VCaP (cell line): ENCODE data around the gene SNX32.

Experiments used
- H3K27ac ChIP-seq: fragments of 450-650 bp; 2 replicates; pipeline ENCODE4 v1.5.1; 2017
- TF ChIP-seq, protein P1 (sequence below): fragments of 450-650 bp; conservative IDR thresholded peaks from 2 replicates; pipeline ENCODE4 v1.5.1; 2017; ENCODE audit warnings: mild to moderate bottlenecking, moderate library complexity

The SNX32 gene

GRCh38 chr11:65869643-65870306 lies 36.0 kb downstream of the SNX32 start:
- H3K27ac ChIP-seq, result no peak overlapping the region; the same call in 1 of the 2 replicates

DNA sequence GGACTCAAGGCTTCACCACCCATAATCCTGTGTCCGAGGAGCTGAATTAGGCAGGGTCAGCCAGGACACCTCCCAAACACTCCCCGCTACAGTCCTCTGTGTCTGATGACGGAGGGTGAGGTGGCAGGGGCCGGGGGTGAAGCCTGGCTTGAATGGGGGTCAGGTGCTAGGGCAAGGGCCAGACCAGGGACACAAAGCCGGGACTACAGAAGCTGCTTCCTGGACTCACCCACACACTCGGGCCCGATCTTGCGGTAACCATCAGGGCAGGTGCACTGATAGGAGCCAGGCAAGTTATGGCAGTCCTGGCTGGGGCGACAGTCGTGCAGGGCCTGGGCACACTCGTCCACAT lies 36.5 kb downstream of the SNX32 start:
- TF ChIP-seq, protein P1, sequence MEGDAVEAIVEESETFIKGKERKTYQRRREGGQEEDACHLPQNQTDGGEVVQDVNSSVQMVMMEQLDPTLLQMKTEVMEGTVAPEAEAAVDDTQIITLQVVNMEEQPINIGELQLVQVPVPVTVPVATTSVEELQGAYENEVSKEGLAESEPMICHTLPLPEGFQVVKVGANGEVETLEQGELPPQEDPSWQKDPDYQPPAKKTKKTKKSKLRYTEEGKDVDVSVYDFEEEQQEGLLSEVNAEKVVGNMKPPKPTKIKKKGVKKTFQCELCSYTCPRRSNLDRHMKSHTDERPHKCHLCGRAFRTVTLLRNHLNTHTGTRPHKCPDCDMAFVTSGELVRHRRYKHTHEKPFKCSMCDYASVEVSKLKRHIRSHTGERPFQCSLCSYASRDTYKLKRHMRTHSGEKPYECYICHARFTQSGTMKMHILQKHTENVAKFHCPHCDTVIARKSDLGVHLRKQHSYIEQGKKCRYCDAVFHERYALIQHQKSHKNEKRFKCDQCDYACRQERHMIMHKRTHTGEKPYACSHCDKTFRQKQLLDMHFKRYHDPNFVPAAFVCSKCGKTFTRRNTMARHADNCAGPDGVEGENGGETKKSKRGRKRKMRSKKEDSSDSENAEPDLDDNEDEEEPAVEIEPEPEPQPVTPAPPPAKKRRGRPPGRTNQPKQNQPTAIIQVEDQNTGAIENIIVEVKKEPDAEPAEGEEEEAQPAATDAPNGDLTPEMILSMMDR, result no peak
- H3K27ac ChIP-seq, result peak overlapping the region; percentile 4; the same call in 1 of the 2 replicates

More at GRCh38 chr11:65869643-65870306, 36.0 kb downstream of the SNX32 start:
- TF ChIP-seq, protein P1, result no peak

- TF ChIP-seq, protein P1, result no peak
- H3K27ac ChIP-seq, result peak overlapping the region; percentile 4; the same call in 1 of the 2 replicates
Measured at GRCh38 chr11:65870706-65871681, 37.2 kb downstream of the SNX32 start.

DNA sequence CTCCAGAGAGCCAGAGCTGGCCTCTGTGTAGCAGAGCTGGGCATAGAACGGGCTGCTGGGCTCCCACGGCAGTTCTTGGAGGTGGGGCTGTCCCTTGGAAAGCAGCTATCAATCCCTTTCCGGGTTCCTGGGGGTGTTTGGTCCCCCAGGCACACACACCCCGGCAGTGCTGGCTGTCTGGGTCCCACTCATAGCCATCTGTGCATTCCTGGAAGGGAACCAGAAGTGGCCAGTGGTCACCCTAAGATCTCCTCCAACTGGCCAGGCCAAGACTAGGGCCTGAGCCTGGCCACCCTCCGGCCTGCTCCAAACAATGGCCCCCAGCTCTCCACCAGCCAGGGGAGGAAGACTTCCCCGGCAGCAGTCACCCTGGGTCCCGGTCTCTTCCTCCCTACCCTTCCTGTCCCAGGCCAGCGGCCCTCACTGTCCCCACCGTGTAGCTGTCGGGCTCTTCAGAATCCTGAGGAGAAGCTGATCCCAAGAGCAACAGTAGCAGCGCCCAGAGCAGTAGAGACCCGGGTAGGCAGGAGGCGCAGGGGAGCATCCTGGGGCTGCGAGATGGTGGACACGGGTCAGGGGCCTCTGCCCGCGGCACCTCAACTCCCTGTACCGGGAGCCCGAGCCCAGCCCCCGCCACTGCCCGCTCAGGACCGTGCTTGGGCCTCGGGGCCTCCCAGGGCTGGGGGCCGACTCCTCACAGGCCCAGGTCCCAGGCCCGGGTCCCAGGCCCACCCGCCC lies 38.2 kb downstream of the SNX32 start:
- TF ChIP-seq, protein P1, result no peak
- H3K27ac ChIP-seq, result peak overlapping the region; percentile 4; the same call in 1 of the 2 replicates

DNA sequence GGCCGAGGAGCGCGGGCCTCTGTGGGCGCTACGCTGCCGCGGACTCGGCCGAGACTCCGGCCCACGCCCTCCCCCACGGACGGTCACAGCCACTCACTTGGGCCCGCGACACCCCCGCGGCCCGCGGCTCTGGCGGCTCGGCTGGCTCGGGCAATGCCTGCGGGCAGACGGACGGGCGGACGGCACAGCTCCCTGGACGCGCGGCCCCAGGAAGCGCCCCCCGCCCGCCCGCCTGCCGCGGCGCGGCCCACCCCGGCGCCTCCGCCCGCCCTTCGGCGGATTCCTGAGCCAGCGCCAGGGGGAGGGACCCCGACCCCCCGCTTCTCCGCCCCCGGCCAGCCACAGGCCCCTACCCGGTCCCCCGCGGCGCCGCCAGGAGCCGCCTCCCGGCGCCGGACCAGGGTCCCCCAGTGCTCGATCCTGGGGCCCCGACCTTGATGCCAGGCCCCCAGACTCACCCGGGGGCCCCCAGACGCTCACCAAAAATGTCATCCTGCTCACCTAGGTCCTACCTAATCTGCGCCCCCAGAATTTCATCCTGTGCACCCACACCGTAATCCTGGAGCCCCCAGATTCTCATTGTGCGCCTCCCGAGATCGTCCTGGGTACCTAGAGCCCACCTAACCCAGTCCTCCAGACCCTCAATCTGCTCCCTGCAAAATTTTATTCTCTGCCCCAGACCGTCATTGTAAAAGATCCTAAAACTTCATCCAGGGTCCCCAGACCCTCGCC lies 39.0 kb downstream of the SNX32 start, which contains the start of gene EFEMP2:
TSS of gene EFEMP2 (minus strand) at position 215 of the 732 bp plus-strand sequence. CDS start 446 bp downstream, outside the sequence.
- TF ChIP-seq, protein P1, result no peak
- peak within 1 kb of the TSS; percentile 72 for H3K27ac ChIP-seq

GRCh38 chr11:65873318-65874156 lies 39.8 kb downstream of the SNX32 start:
- TF ChIP-seq, protein P1, result no peak
- H3K27ac ChIP-seq, result peak overlapping the region; percentile 72
